GM10847 (cell line): ENCODE measurements around the gene GAGE10.
"Not testable (repeated sequence)": the region's sequence is repeated elsewhere in the genome, so short reads cannot be mapped to it uniquely, and the experiment has no call there.

Experiments used
- POLR2A ChIP-seq: IDR thresholded peaks from 2 replicates; pipeline ENCODE4 v1.6.1; 2011; ENCODE audit not compliant: insufficient read length; ENCODE audit errors: extremely low read depth

GAGE10 gene

GRCh38 chrX:49291615-49292337 lies 11.7 kb upstream of the GAGE10 start:
- no peak for TF ChIP-seq POLR2A

DNA sequence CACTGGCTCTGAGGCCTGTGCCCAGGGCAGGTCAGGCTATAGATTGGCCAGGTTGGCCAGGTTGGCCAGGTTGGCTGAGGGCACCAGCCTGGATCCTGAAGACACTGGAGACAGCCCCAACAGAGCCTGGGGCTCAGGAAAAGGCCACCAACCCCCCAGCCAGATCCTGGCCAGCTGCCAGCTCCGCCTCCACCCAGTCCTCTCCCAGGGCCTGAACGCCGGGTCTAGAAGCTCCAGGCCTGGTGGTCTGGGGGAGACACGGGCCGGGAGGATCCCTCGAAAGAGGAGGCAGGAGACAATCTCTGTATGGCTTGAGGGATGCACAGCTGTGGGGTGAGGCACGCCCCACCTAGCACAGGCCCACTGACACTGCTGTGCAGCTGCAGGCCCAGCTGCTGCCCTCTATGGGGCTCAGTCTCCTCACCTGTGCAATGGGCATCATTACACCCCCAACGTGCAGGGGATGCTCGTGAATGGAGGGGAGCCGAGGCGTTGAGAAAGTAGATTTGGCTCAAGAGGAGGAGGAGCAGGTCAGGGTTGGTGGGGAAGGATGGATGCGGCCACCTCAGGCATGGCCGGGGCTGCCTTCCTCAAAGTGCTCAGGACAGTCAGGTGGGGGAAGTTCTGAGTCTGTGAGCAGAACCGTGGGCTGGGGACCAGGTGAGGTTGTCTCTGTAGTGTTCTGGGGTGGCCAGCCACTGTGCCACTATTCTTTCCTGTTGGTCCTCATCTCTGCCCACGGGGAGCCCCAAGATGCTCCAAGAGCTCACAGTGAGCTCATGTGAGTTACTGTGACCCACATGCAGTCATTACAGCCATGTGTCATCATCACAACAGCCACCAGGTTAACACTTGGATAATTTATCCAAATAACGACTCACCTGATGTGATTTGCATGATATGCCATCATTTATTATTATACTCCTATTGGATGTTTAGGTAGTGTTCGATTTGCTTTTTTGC lies 10.8 kb upstream of the GAGE10 start:
- no peak for TF ChIP-seq POLR2A

DNA sequence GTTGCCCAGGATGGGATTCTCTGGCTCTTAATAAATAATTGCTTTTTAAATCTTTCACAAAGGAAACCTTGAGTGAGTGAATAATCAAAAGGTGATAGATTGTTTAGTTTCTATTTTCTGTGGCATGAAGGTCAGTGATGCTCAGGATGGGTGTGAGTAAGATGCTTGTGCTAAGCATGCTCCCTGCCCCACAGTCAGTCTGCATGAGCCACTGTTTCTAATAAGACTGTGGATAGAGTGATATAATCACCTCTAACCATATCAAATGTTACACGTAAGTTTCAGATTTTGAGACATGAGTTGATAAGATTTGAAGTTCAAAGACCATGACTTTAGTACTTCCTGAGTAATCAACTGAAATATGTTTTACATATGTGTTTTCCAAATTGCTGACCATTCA lies 2.7 kb upstream of the GAGE10 start:
- no peak for TF ChIP-seq POLR2A

DNA sequence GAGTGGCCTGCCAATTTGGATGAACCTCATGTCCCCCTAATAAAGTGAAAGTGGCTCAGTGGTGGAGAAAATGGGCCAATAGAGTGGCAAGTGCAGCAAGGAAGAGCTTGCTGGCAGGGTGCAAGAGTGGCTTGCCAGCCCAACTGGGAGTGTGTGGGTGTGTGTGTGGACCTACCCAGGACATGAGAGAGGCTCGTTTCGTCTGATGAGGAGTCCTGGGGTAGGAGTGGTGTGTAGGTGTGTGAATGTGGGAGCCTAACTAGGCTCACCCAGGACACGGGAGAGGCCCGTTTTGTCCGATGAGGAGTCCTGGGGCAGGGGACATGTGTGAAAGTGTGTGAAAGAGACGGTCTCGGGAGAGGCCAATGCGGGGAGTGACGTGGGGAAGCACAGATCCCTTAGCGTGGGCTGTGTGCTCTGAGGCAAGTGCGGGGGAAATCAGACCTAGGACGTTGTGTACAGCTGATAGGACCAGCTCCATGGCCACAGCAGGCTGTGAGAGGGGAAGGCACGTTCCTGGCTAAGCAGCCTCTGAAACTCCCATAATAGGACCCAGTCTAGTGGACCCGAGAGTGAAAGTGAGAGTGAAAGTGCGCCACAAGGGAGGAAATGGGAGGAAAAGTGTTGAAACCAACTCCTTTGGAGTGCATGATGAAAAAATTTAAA lies 5.3 kb downstream of the GAGE10 start:
- TF ChIP-seq POLR2A: no peak

DNA sequence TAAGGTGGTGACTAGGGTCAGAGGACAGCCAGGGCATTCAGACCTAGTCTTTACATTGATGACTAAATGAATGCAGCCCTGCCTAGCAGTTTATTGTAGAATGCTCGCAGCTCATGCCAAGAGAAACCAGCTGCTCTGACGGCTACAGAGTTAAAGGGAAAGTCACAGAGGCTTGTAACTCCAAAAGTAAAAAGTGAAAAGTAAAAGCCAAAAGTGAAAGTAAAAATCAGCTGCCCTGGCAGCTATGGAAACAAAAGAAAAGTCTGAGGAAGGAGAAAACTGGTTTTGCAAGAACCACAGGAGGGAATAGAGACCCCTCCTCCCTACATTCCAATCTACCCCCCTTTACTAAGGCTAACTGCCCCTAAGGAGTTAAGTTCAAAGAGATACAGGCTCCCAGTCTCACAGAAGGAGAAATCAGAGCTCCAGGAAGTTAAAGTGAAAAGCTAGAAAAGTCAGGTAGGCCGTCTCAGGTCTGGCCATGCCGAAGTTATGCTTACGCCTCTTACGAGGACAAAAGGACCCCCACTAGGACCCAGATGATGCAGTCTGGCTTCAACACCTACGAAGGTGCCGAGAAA lies 6.0 kb downstream of the GAGE10 start:
- TF ChIP-seq POLR2A: no peak

DNA sequence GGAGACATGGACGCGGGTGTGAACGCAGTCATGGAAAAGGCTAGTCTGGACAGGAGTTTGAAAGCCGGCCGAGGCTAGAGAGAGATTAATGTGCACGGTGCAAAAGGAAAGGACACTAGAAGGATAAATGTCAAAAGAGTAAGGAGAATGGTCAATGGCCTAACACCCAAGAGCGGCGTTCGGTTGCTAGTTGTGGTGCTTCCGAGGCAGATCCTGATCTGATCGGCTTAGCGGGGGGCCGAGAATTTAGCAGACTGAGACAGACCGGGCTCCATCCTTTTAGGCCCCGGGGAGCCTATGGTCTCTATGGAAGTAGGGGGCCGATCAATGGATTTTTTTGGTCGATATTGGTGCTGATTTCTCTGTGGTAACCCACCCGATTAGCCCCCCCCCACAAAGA lies 6.9 kb downstream of the GAGE10 start:
- TF ChIP-seq POLR2A: no peak

DNA sequence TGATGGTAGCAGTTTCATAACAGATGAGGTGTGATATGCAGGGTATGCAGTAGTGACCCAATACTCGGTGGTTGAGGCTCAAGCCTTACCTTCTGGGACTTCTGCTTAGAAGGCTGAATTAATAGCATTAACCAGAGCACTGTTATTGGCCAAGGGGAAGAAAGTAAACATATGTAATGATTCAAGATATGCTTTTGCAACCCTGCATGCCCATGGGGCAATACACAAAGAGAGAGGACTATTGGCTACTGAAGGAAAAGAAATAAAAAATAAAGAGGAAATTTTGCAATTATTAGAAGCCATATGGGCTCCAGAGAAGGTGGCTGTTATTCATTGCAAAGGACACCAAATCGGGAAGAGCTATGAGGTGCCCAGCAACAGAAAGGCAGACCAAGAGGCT lies 8.7 kb downstream of the GAGE10 start:
- TF ChIP-seq POLR2A: no peak

- TF ChIP-seq POLR2A: no peak
Measured at GRCh38 chrX:49316085-49316484, 12.6 kb downstream of the GAGE10 start.

- TF ChIP-seq POLR2A: not testable (repeated sequence)
Measured at GRCh38 chrX:49321737-49322136, 18.3 kb downstream of the GAGE10 start, which contains the start of gene GAGE12J. TSS of gene GAGE12J (plus strand) at chrX:49322037. CDS start at chrX:49323194, 1,157 bp downstream.

- not testable (repeated sequence) for TF ChIP-seq POLR2A
Measured at GRCh38 chrX:49331282-49331681, 27.8 kb downstream of the GAGE10 start, which contains the start of gene GAGE13. TSS of gene GAGE13 (plus strand) at chrX:49331582. CDS start at chrX:49332738, 1,156 bp downstream.
